GM18502 (cell line): Measurements from ENCODE around the gene PSD2.

Source experiments
- ATAC-seq: cut with Tn5 transposase; IDR thresholded peaks from one replicate; pipeline ENCODE4 v1.9.1; 2021; ENCODE audit warnings: mild to moderate bottlenecking; ENCODE audit not compliant: unreplicated experiment, poor library complexity

The PSD2 gene

DNA sequence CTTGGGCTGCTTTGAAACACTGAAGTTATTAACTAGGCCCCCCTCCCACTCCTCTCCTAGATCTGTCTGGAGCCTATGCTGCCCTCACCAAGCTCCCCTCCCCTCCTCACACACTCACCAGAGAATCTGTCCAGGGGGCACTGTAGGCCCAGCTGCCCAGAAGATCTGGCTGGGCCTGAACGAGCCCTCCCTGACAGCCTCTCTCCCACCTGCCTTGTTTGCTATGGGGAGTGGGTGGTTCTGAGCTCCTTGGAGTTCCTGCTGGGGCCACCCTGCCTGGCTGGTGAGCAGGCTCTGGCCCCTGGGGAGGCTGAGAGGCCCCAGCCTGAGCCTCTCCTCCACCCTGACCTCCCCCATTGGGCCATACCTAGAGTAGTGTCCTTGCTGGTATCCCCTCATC is 75.1 kb downstream of the PSD2 start:
- no peak for ATAC-seq

- no peak for ATAC-seq
Observed at GRCh38 chr5:139871614-139872013, 76.0 kb downstream of the PSD2 start.

DNA sequence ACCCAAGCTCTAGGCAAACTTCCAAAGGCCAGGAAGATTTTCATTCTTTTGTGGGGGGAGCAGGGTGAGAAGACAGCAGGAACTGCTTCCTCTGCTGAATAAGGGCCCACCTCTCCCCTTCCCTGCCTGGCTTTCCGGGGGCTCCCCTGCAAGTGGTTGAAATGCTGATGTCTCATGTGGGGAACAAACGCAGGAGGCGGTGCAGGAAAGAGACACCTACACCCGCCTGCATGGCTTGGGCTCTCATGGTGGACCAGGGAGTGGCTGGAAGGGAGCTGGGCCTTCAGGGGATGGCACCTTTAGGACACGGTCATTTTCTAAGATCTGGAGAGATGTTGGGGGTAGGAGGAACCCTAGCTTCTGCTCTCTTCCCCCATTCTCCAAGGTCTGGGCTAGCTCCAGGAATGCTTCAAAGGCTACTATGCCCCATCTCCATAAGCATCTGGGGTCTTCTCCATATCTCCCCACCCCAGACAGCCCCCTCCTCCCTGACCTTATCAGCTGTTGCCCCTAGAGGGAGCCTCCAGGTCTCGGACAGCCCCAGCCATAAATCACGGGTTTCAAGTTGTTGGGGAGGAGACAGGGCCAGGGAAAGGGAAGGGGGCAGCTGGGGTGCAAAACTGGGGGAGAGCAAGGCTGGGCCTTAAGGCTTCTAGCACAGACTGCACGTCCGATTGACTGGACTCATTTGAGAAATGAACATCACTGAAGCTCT is 76.6 kb downstream of the PSD2 start:
- ATAC-seq: no peak

- no peak for ATAC-seq
Observed at GRCh38 chr5:139872851-139873794, 77.5 kb downstream of the PSD2 start.

DNA sequence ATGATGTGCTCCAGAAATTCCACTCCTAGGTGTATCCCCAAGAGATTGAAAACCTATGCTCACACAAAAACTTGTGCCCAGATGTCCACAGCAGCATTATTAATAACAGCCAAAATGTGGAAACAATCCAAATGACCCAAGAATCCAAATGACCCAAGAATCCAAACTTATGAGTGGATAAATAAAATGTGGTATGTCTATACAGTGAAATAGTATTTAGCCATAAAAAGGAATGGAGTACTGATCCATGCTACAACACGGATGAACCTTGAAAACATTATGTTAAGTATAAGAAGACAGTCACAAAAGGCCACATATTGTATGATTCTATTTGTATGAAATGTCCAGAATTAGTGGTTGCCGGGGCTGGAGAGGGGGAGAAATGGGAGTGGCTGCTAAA is 80.3 kb downstream of the PSD2 start:
- no peak for ATAC-seq

DNA sequence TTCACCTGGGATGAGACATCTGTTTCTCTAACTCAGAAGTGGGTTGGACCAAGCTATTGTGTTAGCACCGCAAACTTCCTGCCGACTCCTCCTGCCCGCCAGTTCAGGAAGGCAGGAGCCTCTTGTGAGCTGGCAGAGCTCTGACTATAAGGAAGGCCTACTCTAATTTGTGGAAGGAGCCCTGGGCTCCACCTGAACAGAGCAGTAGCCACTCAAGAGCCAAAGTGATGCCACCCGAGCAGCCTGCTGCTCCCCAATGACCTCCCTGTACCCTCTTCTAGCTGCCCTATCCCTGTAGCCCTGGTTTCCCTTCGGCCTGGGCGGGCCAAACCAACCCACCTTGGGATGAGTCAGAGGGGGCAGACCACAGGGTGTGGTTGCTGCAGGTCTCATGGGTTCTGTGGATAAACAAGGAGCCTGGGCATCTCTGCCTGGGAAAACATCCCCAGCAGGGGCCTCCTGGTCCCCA is 81.6 kb downstream of the PSD2 start:
- ATAC-seq: no peak

- no peak for ATAC-seq
Observed at GRCh38 chr5:139878093-139878492, 82.5 kb downstream of the PSD2 start.

GRCh38 chr5:139880416-139881142 is 85.0 kb downstream of the PSD2 start:
- no peak for ATAC-seq

DNA sequence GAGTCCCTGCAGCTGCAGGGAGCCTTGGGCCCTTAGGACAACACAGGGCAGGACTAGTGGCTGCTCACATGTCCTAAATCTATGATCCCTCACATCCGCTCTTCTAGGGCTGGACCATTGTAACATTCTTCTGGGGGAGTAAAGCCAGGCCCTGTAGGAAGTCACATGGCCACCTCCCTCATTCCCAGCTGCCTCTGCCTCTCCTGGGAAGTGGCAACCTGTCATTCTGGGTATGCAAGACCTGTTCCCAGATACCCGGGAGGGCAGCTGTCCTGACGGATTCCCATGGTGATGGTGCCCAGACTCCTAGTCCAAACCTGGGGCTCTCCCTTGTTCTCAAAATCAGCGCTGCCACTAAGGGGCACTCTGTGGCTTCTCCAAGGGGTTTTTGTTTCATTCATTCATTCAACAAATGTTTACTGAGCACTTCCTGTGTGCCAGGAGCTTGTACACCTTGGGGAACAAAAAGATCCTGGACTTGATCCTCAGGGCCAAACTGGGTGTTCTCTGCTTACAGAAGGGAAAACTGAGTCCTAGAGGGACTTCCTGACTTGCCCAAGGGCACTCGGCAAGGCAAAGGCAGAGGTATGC is 85.6 kb downstream of the PSD2 start:
- ATAC-seq: no peak

GRCh38 chr5:139882316-139882715 is 86.7 kb downstream of the PSD2 start:
- ATAC-seq: no peak

GRCh38 chr5:139882961-139883539 is 87.4 kb downstream of the PSD2 start:
- ATAC-seq: no peak

DNA sequence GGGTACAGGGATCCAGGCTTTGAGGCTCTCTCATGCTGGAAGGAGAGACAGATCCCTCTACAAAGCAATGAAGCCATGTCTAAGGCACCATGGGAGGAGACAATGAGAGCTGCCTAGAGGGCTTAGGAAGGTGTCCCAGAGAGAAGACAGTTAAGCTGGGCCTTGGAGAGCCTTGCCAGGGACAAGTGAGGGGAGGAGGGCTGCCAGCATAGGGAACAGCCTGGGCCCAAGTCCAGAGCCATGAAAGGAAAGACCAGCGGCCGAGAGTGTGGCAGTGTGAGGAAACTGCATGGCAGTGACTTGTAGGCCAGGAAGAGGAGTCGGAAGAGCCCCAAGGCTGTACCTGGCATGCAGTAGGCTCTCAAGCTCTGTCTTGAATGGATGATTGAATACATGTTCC is 88.5 kb downstream of the PSD2 start:
- ATAC-seq: no peak

DNA sequence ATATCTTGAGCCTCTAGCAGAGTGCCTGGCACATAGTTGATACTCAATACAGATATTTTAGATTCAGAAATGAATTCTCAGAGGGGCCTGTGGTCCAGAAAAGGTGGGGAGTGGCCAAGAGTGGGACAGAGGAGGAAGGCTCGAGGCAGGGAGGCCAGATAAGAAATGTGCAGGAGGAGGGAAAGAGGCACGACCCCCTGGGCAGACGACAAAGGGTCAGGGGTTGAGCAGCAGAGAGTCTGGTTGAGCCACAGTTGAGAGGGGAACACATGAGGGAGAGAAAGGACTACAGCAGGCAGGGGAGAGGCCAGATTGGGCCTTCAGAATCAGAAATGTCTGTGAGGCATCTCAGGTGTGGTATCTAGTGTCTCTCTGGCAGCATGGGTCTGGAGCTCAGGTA is 89.1 kb downstream of the PSD2 start:
- no peak for ATAC-seq

GRCh38 chr5:139885172-139885856 is 89.7 kb downstream of the PSD2 start:
- ATAC-seq: no peak

- ATAC-seq: no peak
Observed at GRCh38 chr5:139885857-139886208, 90.2 kb downstream of the PSD2 start.

DNA sequence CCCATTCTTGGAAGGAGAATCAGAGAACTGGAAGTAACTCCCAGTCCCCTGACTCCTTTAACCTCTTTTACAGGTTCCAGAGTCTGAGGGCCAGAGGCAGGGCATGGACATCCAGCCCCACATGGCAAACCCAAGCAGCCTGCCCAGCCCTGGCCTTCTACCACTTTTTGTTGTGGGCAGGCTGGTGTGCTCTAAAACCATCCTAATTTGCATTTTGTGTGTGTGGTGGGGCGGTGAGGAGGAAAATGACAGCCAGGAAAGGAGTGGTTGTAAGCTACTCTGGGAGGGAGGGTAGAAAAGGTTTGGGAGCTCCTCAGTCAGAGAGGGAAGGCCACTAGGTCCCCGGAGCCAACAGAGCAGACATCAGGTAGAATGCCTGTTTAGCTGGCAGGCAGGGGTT is 90.6 kb downstream of the PSD2 start:
- no peak for ATAC-seq

DNA sequence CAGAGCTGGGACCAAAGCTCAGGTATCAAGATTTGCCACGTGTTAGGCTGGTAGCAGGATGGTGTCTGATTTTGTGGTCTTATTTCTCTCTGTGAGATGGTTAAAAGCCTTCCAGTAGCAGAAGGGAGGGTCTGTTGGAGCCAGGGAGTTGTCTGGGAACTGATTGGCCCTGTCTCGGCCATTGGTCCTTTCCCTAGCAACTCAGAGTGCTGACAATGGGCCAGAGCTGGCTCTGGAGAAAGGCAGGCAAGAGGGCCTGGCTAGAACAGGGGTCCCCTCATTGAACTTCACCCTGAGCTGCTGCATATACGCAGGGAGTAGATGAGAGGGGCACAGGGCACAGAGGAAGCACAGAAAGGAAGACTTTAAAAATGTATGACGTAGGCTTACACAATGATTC is 92.8 kb downstream of the PSD2 start:
- ATAC-seq: no peak

DNA sequence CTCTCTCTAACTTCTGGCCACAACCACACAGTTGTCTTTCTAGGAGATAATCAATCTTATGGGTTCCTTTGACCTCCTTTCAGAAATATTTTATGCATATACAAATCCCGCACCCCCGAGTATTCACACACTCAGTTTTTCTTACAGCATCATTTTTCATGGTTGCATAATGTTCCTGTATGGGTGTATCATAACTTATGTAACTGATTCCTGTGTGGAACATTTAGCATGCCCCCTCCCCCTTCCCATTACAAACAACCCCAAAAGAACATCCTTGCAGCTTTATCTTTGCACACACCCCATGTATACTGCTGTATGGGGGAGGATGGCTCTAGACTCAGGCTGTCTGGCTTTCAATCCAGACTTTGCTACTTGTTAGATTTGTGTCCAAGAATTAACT is 93.8 kb downstream of the PSD2 start:
- no peak for ATAC-seq

GRCh38 chr5:139893873-139894272 is 98.3 kb downstream of the PSD2 start:
- ATAC-seq: no peak
